SH-SY5Y (cell line): Measurements from ENCODE around the gene OOSP4A.

Source experiments
- GATA2 ChIP-seq: IDR thresholded peaks from 2 replicates; pipeline ENCODE4 v1.6.1; 2011; ENCODE audit warnings: mild to moderate bottlenecking, low read depth, low read length
- GATA3 ChIP-seq: IDR thresholded peaks from 2 replicates; pipeline ENCODE4 v1.6.1; 2011; ENCODE audit warnings: low read depth, mild to moderate bottlenecking, low read length, moderate library complexity

GRCh38 chr11:59963733-59964132, at the start of gene OOSP4A:
- TF ChIP-seq GATA2 = no peak
- no peak for TF ChIP-seq GATA3
